Sigmoid colon (tissue), 4 donors: ENCODE measurements around the gene OLIG1.

Source experiments
- EP300 ChIP-seq, 4 donors: sonication (generic); formaldehyde crosslinking; IDR thresholded peaks; one replicate each; pipeline ENCODE4 v1.6.1; 2017; ENCODE audit warnings: antibody characterized with exemption in 4 of 4
- POLR2A ChIP-seq, 2 donors: fragments of 450-650 bp; IDR thresholded peaks; one replicate each; pipeline ENCODE4 v1.6.1; 2016; ENCODE audit warnings: antibody characterized with exemption in 2 of 2, mild to moderate bottlenecking in 2 of 2, moderate library complexity in 2 of 2
- TF ChIP-seq, protein P1 (sequence below), 4 experiments: fragments of 450-650 bp in 3 of 4; fragments of 200-600 bp in 1 of 4; IDR thresholded peaks; one replicate each; pipeline ENCODE4 v1.5.1; 2016 to 2019; ENCODE audit warnings: antibody characterized with exemption in 4 of 4, mild to moderate bottlenecking in 3 of 4, moderate library complexity in 2 of 4

DNA sequence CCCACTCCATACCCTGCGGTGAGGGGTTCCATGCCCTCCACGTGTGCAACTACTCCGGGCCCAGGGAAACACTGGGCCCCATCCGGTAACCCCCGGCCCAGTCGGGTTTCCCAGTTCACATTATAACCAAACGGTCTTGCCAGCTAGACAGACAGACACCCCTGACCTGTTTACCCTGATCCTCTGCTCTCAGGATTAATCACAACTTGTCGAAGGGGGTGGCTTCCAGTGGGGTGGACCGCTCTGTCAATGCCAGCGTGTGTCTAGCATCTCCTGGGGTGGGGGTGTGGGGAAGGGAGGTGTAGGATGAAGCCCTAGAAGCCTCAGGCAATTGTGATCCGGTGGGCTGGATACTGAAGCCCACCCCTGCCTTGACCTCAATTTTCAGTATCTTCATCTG, 48.8 kb upstream of the OLIG1 start:
- TF ChIP-seq POLR2A (IDR thresholded peaks at IDR 0.05) = no peak
- TF ChIP-seq, protein P1, sequence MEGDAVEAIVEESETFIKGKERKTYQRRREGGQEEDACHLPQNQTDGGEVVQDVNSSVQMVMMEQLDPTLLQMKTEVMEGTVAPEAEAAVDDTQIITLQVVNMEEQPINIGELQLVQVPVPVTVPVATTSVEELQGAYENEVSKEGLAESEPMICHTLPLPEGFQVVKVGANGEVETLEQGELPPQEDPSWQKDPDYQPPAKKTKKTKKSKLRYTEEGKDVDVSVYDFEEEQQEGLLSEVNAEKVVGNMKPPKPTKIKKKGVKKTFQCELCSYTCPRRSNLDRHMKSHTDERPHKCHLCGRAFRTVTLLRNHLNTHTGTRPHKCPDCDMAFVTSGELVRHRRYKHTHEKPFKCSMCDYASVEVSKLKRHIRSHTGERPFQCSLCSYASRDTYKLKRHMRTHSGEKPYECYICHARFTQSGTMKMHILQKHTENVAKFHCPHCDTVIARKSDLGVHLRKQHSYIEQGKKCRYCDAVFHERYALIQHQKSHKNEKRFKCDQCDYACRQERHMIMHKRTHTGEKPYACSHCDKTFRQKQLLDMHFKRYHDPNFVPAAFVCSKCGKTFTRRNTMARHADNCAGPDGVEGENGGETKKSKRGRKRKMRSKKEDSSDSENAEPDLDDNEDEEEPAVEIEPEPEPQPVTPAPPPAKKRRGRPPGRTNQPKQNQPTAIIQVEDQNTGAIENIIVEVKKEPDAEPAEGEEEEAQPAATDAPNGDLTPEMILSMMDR (IDR thresholded peaks at IDR 0.05) = no peak
- no peak for TF ChIP-seq EP300 (IDR thresholded peaks at IDR 0.05)
